Activated CD8-positive, alpha-beta T cell treated with anti-CD3 and anti-CD28 coated beads for 36 hours (primary cell): Measurements from ENCODE around the gene CNTNAP2. TPM values are rescaled to one million over a fixed set of nuclear protein-coding genes. Genes with fewer than 3 reads are reported as not detected.

Source experiments
- ATAC-seq: fragments of 200-7000 bp; cut with Tn5 transposase; one replicate; pipeline ENCODE4 v1.10.0; 2021; ENCODE audit warnings: mild to moderate bottlenecking, moderate library complexity
- CTCF ChIA-PET: fragments of 350-600 bp; sonication (Branson Sonifier 250); formaldehyde crosslinking; loops from one replicate; lab custom pipeline; 2021; ENCODE audit warnings: antibody characterized with exemption; lab: Charles Lee
- POLR2A ChIA-PET: fragments of 350-600 bp; sonication (Branson Sonifier 250); formaldehyde crosslinking; loops from one replicate; lab custom pipeline; 2021; ENCODE audit warnings: antibody characterized with exemption; lab: Charles Lee
- DNase-seq: peaks from one replicate; pipeline ENCODE4 v3.0.0-alpha.2; 2020
- H3K27ac Mint-ChIP-seq: one replicate; pipeline ENCODE4 v1.8.0; 2021; ENCODE audit warnings: mild to moderate bottlenecking, mixed read lengths
- H3K27me3 Mint-ChIP-seq: one replicate; pipeline ENCODE4 v1.8.0; 2021; ENCODE audit warnings: mixed read lengths
- H3K36me3 Mint-ChIP-seq: one replicate; pipeline ENCODE4 v1.8.0; 2021; ENCODE audit warnings: low read depth, mixed read lengths
- H3K4me1 Mint-ChIP-seq: one replicate; pipeline ENCODE4 v1.8.0; 2021; ENCODE audit warnings: low read depth, mixed read lengths
- H3K4me3 Mint-ChIP-seq: one replicate; pipeline ENCODE4 v1.8.0; 2021; ENCODE audit warnings: mild to moderate bottlenecking, moderate library complexity, mixed read lengths
- H3K9me3 Mint-ChIP-seq: one replicate; pipeline ENCODE4 v1.8.0; 2021; ENCODE audit warnings: mixed read lengths
- CTCF ChIP-seq: fragments of 200-600 bp; IDR thresholded peaks from one replicate; pipeline ENCODE4 v1.8.0; 2022; ENCODE audit warnings: antibody characterized with exemption, mild to moderate bottlenecking
- intact Hi-C: fragments of 100-400 bp; cut with micrococcal nuclease; formaldehyde crosslinking; loops from one replicate; pipeline ENCODE4 v1.10.0; 2022
- total RNA-seq, 2 experiments: library from RNA; stranded (reverse); gene quantifications; one replicate each; pipeline ENCODE4 v1.2.3, GENCODE V29; 2021

Gene CNTNAP2
- total RNA-seq, 2 experiments from 2014 or later, result not detected

- ChIA-PET POLR2A (no interaction called here), CTCF (no interaction called here)
- ATAC-seq (no peak), DNase-seq (no peak)
- H3K27ac Mint-ChIP-seq, result no peak overlapping the region
- intact Hi-C loops, result no loop called here
- no peaks in the 10 kb centered on the region for H3K36me3 Mint-ChIP-seq
- no peak overlapping the region for H3K4me3 Mint-ChIP-seq
- TF ChIP-seq CTCF, result no peak
- no peaks in the 10 kb centered on the region for H3K4me1 Mint-ChIP-seq
- H3K27me3 Mint-ChIP-seq, result no peaks in the 10 kb centered on the region
- H3K9me3 Mint-ChIP-seq, result no peaks in the 10 kb centered on the region
These were observed 22.3 kb downstream of the CNTNAP2 start for GRCh38 chr7:146138926-146139325.

- Mint-ChIP-seq H3K9me3 (peaks cover 4% of the 10 kb centered on the region), H3K36me3 (no peaks in the 10 kb centered on the region), H3K4me1 (no peaks in the 10 kb centered on the region), H3K27me3 (no peaks in the 10 kb centered on the region), H3K27ac (no peak overlapping the region), H3K4me3 (no peak overlapping the region)
- intact Hi-C loops, result no loop called here
- ChIA-PET POLR2A (no interaction called here), CTCF (no interaction called here)
- no peak for ATAC-seq
- TF ChIP-seq CTCF, result no peak
- DNase-seq, result no peak
These were observed 30.4 kb downstream of the CNTNAP2 start for GRCh38 chr7:146146831-146147486.

- Mint-ChIP-seq H3K9me3 (peaks cover 4% of the 10 kb centered on the region), H3K27ac (no peak overlapping the region)
- intact Hi-C loops, result no loop called here
These were observed 33.6 kb downstream of the CNTNAP2 start for GRCh38 chr7:146150153-146150552.

GRCh38 chr7:146172112-146172511 is 55.5 kb downstream of the CNTNAP2 start:
- ChIA-PET CTCF (no interaction called here), POLR2A (no interaction called here)
- H3K4me3 Mint-ChIP-seq, result no peak overlapping the region
- no peak for DNase-seq
- H3K27ac Mint-ChIP-seq, result no peak overlapping the region
- no peaks in the 10 kb centered on the region for H3K4me1 Mint-ChIP-seq
- TF ChIP-seq CTCF, result no peak
- H3K9me3 Mint-ChIP-seq, result peaks cover 3% of the 10 kb centered on the region
- H3K27me3 Mint-ChIP-seq, result no peaks in the 10 kb centered on the region
- intact Hi-C loops, result no loop called here
- ATAC-seq, result no peak
- no peaks in the 10 kb centered on the region for H3K36me3 Mint-ChIP-seq

More at GRCh38 chr7:146150153-146150552, 33.6 kb downstream of the CNTNAP2 start:
- no peak overlapping the region for H3K4me3 Mint-ChIP-seq
- H3K27me3 Mint-ChIP-seq, result no peaks in the 10 kb centered on the region
- ATAC-seq, result no peak
- H3K4me1 Mint-ChIP-seq, result no peaks in the 10 kb centered on the region
- TF ChIP-seq CTCF, result no peak
- ChIA-PET CTCF (no interaction called here), POLR2A (no interaction called here)
- no peak for DNase-seq
- H3K36me3 Mint-ChIP-seq, result no peaks in the 10 kb centered on the region

- ATAC-seq (no peak), DNase-seq (no peak)
- ChIA-PET CTCF (no interaction called here), POLR2A (no interaction called here)
- Mint-ChIP-seq H3K9me3 (peaks cover 3% of the 10 kb centered on the region), H3K36me3 (no peaks in the 10 kb centered on the region), H3K27me3 (no peaks in the 10 kb centered on the region), H3K4me1 (no peaks in the 10 kb centered on the region), H3K4me3 (no peak overlapping the region), H3K27ac (no peak overlapping the region)
- TF ChIP-seq CTCF, result no peak
- intact Hi-C loops, result no loop called here
These were observed 59.1 kb downstream of the CNTNAP2 start for GRCh38 chr7:146175716-146176115.
